Measurements from ENCODE around the gene PAF1. TPM values are rescaled to one million over a fixed set of nuclear protein-coding genes. Genes with fewer than 3 reads are reported as not detected.

Gene PAF1
- polyA plus RNA-seq, 2 of the 4 experiments (the other 2 are of a cell fraction), result 103 to 110 TPM

- peak; percentile 60 for TF ChIP-seq MAX (IDR thresholded peaks at IDR 0.05)
- TF ChIP-seq EP300 (IDR thresholded peaks at IDR 0.05), result no peak; a peak in 1 of 5 replicates
- TF ChIP-seq REST (IDR thresholded peaks at IDR 0.05), result no peak
- peak; percentile 75; the same call in 1 of the 2 replicates for TF ChIP-seq ESRRA (IDR thresholded peaks at IDR 0.05; ENCODE audit: borderline replicate concordance, low read length)
- no peak for TF ChIP-seq HDAC2 (IDR thresholded peaks at IDR 0.05)
- TF ChIP-seq ATOH8 (CRISPR knock-in tag; IDR thresholded peaks at IDR 0.05; ENCODE audit: low read depth), result no peak
- no peak for TF ChIP-seq HOXA7 (CRISPR knock-in tag; IDR thresholded peaks at IDR 0.05)
- TF ChIP-seq CBX2 (IDR thresholded peaks at IDR 0.05; ENCODE audit: borderline replicate concordance, low read depth), result no peak
- no peak for TF ChIP-seq HEYL (CRISPR knock-in tag; IDR thresholded peaks at IDR 0.05)
- 0 out of 2 replicates have a peak, but pooled peaks have one; percentile 17 for TF ChIP-seq RARB (CRISPR knock-in tag; IDR thresholded peaks at IDR 0.05)
- no peak; the same call in 2 of the 3 replicates for TF ChIP-seq BCL3 (IDR thresholded peaks at IDR 0.05)
- no peak for TF ChIP-seq KDM5A (IDR thresholded peaks at IDR 0.05)
- no peak for TF ChIP-seq CHD4 (IDR thresholded peaks at IDR 0.05; ENCODE audit: borderline replicate concordance)
- peak; percentile 94 for TF ChIP-seq ZFP36 (IDR thresholded peaks at IDR 0.05; ENCODE audit: borderline replicate concordance, partially characterized antibody)
- no peak for TF ChIP-seq KDM1A (IDR thresholded peaks at IDR 0.05; ENCODE audit: low read depth)
- no peak; the same call in 1 of the 2 replicates for TF ChIP-seq PBX3 (IDR thresholded peaks at IDR 0.05)
- no peak; the same call in 1 of the 2 replicates for TF ChIP-seq SREBF2 (IDR thresholded peaks at IDR 0.05)
- peak; percentile 86; the same call in 1 of the 2 replicates for TF ChIP-seq POLR2AphosphoS2 (conservative IDR thresholded peaks at IDR 0.05; ENCODE audit: low read length)
- no peak for TF ChIP-seq HOXB13 (CRISPR knock-in tag; IDR thresholded peaks at IDR 0.05; ENCODE audit: low read depth)
- TF ChIP-seq MAFK (IDR thresholded peaks at IDR 0.05; ENCODE audit: partially characterized antibody), result no peak
- peak; percentile 87 to 93 for TF ChIP-seq JUN (IDR thresholded peaks at IDR 0.05)
- peak; percentile 92; the same call in 1 of the 2 replicates for TF ChIP-seq RCOR1 (IDR thresholded peaks at IDR 0.05; ENCODE audit: low read depth, low read length)
- peak; percentile 33; the same call in 1 of the 2 replicates for TF ChIP-seq ZC3H11A (IDR thresholded peaks at IDR 0.05)
- no peak for TF ChIP-seq TP53 (CRISPR knock-in tag; IDR thresholded peaks at IDR 0.05)
- peak; percentile 44 for TF ChIP-seq NFE2L2 (conservative IDR thresholded peaks at IDR 0.05; ENCODE audit: low read length)
- TF ChIP-seq CBX8 (IDR thresholded peaks at IDR 0.05), result no peak
- no peak for TF ChIP-seq FOSL2 (IDR thresholded peaks at IDR 0.05)
- peak; percentile 72 for TF ChIP-seq FOSL2 (CRISPR knock-in tag; IDR thresholded peaks at IDR 0.05)
- no peak for TF ChIP-seq EHF (CRISPR knock-in tag; IDR thresholded peaks at IDR 0.05)
- peak; percentile 100 for TF ChIP-seq SMC3 (IDR thresholded peaks at IDR 0.05)
- no peak for TF ChIP-seq ZSCAN20 (CRISPR knock-in tag; IDR thresholded peaks at IDR 0.05)
These were observed 6.7 kb upstream of the PAF1 start (continued) for GRCh38 chr19:39397360-39398296.
